Fibroblast of gingiva (primary cell): ENCODE data around the gene TRAPPC4.
"Not testable (repeated sequence)": the region's sequence is repeated elsewhere in the genome, so short reads cannot be mapped to it uniquely, and the experiment has no call there.

Source experiments
- DNase-seq: peaks from one replicate; pipeline ENCODE4 v3.0.0-alpha.2; 2011; ENCODE audit warnings: low read depth

TRAPPC4 gene

DNA sequence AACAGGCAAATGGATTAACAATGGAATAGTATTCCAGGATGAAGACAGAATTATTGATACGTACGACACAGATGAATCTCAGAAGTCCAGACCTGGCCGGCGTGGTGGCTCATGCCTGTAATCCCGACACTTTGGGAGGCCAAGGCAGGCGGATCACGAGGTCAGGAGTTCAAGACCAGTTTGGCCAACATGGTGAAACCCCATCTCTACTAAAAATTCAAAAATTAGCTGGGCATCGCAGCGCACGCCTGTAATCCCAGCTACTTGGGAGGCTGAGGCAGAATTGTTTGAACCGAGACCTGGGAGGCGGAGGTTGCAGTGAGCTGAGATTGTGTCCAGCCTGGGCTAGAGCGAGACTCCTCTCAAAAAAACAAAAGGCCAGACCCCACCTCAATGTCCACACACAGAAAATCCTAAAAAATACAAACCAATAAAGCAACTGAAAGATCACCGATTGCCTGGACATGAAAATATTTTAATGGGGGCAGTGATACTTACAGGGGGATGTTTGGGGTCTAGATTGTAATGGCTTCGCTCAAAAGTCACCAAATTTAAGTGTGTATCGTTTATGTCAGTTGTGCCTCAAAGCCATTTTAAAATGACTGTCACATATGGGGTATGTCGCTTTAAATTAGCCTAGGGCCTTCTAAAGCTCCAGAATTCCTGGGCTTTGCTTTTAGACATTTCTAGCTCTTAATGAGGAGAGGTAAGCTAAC lies 4.2 kb upstream of the TRAPPC4 start:
- DNase-seq, result no peak

DNA sequence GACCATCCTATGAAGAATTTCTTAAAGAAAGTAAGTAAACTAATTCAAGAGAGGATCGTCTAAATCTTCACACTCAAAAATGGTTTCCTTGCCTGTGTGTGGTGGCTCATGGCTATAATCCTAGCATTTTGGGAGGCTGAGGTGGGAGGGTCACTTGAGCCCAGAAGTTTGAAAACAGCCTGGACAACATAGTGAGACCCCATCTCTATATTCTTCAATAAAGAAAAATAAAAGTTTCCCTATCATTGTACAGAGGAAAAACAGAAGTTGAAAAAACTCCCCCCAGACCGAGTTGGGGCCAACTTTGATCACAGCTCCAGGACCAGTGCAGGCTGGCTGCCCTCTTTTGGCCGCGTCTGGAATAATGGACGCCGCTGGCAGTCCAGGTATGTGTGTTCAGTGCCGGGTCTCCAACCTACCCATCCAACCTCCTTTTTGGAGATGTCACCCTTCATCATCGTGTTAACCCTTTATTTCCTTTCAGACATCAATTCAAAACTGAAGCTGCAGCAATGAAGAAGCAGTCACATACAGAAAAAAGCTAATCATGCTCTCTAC lies 3.4 kb upstream of the TRAPPC4 start:
- no peak for DNase-seq

DNA sequence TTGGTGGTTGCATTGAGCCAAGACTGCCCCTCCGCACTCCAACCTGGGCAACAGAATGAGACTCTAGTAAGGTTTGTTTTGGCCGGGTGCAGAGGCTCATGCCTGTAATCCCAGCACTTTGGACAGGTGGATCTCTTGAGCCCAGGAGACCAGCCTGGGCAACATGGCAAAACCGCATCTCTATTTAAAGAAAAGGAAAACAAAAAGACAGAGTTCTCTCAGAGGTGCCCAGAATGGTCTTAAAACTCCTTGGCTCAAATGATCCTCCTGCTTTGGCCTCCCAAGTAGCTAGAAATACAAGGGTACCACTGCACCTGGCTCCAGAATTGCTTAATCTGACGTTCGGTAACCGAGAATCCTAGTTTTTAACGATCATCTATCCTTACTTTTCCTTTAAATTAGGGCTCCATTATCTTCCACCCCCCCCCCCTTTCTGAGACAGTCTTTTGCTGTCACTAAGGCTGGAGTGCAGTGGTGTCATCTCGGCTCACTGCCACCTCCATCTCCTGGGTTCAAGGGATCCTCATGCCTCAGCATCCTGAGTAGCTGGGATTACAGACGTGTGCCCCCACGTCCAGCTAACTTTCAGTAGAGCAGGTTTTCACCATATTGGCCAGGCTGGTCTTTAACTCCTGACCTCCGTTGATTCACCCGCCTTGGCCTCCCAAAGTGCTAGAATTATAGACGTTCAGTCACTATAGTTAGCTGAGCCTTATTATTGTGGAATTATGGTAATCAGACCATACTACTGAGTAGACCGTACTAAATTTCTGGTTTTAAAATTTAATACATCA lies 2.2 kb upstream of the TRAPPC4 start:
- no peak for DNase-seq

DNA sequence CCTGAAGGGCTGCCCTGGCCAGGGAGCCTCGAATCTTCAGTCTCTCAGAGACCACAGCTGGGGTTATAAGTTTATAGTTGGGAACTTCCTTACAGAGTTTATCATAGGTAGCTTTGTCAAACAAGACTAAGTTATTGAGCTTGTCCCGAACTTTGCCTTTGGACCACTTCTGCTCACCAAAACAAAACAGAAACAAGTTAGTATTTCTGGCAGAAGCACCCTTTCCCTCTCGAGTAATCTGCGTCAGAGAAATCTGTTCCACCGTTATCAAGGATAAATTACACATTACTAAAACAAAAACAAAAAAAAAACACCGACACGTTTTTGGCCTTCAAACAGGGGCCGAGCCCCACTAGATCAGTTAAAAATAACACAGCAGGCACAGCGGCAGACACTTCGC lies 1.2 kb upstream of the TRAPPC4 start:
- DNase-seq, result not testable (repeated sequence)

DNA sequence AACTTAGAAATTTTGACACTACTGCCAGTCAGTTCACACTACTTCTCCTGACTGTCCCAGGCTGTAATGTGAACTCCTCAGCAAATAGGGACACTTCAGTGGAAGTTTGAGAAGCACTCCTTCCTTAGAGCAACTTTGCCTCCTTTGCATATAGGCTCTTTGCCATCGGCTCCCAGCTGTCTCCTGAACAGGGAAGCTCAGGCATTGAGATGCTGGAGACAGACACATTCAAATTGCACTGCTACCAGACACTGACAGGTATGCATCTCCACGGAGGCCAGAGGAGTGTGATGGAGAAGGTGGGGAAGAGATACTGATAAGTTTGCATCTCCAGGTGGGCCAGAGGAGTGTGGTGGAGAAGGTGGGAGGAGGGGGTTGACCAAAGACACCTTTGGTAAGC lies 1.4 kb downstream of the TRAPPC4 start:
- DNase-seq, result no peak

DNA sequence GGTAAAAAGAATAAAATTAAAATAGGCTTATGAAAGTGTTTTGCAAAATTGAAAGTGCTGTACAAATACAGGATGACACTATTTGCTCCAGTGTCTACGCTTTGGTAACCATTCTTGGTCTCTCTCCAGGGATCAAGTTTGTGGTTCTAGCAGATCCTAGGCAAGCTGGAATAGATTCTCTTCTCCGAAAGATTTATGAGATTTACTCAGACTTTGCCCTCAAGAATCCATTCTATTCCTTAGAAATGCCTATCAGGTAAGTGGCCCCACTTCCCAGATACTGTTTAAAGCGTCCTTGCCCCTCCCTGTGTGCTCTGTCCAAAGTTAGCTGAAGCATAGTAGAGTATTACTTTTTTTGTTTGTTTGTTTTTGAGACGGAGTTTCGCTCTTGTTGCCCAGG lies 3.1 kb downstream of the TRAPPC4 start:
- DNase-seq, result no peak

DNA sequence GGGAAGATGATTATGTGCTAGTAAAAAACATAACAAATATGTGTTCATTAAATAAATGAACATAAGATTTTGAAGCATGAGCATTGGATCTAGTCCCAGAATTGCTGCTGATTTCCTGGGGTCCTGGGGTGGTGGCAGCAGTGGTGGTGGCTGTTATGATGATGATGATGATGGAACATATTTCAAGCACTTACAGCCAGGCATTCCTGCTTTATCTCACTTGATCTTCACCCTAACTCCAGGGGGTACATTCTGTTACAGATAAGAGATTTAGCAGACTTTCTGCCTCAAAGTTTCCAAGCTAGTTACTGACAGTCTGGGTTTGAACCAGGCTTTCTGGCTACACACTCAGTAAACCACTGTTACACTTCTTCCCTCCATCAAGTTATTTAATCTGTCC lies 5.2 kb downstream of the TRAPPC4 start:
- no peak for DNase-seq

DNA sequence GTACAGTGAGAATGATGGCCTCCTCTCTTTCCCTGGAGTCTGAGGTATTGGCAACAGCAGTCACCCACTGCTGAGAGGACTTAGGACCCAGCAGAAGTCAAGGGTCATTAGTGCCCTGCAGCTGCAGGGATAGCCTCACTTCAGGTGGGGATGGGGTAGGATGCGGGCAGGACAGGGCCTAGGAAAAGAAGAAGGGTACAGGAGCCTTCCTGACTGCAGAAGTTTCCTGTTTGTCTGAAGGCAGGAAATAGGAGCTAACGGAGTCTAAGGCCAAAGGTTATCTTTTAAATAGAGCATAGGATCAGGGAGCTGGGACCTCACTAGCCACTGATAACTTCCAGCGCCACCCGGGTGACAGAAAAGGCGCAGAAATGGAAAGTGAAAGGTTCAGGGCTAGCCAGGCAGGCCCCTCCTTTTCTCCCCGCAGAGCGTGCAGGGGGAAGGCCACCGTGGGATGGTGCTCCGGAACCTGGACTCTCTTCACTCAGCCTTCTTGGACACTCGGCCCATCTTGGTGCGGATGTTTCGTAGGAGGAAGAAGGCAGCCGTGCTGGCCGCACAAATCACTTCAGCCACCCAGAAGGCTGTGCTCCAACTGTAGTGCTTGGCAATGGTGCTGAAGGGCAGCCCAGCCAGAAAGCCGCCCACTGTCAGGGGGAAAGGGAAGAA lies 6.0 kb downstream of the TRAPPC4 start:
- DNase-seq, result no peak

DNA sequence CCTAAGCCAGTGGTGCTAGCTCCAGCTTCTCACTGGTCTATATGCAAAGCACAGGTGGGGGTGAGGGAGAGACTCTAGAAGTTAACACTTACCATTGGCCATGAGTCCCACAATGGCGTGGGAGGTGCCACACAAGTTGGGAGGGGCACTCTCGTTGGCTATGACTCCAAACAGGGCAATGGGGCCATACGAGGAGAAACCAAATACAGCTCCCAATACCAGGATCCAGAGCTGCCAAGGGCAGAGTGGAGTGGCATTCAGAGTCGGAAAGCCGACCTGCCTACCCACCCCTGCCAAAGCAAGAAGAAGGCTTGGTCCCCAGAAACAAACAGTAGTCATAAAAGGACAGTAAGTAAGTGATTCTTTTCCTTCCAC lies 6.5 kb downstream of the TRAPPC4 start:
- no peak for DNase-seq

DNA sequence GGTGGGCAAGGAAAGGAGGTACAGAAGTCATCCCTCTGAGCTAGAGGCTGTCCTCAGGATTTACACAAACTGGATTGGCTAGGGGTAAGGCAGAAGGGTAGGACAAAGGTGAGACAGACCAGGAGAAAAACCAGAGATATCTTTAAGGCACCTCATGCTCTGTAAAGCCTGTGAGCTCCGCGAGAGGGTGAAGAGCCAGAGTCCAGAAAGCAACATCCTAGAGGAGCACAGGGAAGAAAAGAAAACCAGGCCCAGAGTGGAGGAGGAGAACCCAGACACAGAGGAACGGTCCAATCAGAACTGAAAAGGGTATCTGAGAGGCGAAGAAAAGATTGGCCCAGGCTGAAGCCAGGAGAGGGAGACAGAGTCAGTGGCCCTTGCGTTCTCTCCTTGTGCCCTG lies 7.0 kb downstream of the TRAPPC4 start:
- DNase-seq, result no peak

DNA sequence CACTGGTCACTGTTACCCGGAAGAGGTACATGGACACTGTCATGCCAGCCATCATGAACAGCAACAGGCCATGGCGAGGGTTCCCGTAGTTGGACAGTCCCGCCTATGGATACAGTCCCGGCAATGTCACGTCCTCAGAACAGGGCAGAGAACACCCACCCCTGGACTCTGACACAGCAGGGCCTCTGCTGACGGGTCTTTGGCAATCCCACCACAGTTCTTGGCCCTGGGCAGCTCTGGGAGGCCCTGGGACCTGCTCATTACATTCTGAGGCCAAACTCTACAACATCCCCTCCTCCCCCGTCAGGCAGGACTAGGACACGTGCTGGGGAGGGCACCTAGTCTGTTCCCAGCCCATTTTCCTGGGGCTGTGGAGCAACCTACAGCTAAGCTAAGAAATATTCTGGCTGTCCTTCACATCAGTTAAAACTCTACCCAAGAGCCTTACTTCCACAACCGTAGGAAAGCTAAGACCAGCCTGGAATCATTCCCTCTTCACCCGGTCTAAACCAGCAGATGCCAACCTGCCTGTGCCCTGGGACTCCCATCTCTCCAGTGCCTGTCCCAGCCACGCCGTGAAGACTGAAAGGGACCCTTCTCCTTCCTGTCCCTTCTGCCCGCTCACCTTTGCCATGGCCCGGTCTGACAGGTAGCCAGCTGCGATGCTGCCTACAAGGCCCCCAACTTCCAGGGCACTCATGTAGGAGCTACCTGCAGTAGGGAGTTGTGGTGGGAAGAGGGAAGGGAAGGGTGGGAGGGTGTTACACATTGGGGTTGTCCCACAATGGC lies 7.6 kb downstream of the TRAPPC4 start:
- DNase-seq, result no peak

DNA sequence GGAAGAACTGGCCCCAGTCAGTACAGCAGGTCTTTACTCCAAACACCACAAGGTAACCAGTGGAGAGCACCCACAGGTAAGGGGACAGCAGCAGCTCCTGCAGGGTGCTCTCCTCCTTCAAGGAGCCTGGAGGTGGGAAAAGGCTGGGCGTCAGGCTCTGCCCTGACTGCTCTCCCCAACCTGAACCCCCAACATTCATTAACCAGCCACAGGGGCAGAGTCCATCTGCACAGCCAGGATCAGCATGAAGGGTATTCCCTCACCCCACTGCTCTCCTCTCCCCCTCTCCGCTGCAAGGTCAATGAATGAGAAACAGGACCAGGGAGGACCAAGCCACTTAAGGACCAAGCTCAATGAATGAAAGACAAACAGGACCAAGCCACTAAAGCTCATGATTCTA lies 8.4 kb downstream of the TRAPPC4 start:
- DNase-seq, result no peak

DNA sequence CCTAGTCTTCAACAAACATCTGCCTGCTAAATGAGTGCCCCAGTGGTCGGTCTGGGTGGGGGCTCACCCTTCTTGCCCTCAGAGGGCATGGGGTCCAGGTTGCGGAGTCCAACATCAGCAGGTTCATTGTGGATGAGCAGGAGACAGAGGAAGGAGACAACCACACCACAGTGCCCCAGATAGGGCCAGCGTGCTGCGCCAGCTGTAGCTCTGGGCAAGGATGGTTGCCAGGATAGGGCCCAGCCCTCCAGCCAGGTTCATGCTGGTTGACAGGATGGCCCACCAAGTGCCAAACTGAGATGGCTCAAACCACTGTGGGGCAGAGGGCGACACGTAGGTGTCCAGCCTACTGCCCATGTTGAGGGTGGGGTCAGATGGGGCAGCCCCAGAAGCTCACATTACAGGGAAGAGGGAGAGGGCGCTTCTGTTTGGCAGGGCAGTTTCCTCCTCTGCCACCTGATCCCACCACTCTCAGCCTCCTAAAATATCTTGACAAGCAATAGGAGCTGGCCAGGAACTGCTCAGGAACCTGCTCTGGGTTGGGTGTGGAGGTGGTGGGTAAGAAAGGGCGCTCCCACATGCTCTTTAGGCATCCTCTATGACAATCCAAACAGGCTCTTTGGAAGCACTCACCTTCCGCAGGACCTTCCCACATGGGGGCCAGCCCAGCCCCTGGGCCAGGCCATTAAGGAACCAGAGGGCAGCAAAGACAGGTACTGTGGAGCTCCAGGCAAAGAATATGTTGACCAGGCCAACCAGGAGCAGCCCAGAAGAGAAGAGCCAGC lies 9.2 kb downstream of the TRAPPC4 start:
- DNase-seq, result no peak

DNA sequence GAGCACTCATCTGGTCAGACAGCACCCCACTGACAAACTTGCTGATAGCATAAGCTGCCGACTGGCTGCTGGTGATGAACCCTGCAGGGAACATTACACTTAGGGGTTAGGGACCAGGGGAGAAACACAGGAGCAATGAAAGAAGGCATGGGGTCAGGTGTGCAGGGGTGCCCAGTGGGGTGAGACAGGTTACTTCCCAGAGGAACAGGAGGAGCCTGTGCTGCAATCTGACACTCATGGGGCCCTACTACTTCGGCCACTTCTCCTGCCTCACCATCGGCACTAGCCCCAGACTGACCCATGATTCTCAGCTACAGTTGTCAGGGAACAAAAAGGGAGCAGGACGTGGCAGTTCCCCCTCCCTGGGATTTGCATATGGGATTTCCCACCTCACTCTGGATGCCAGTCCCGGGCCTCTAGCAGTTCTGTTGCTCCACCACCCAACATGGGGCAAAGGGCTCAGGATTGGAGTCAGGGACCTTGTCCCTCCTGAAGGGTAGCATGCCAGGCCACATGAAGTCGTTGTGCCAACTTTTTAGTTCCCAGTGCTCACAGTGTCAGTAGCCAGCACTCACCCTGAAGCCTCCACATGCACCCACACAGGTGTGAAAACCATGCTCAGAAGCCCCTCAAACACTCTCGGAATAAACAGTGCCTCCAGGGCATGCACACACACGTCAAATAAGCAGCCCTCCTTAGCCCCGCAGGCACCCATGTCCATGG lies 9.9 kb downstream of the TRAPPC4 start:
- no peak for DNase-seq

DNA sequence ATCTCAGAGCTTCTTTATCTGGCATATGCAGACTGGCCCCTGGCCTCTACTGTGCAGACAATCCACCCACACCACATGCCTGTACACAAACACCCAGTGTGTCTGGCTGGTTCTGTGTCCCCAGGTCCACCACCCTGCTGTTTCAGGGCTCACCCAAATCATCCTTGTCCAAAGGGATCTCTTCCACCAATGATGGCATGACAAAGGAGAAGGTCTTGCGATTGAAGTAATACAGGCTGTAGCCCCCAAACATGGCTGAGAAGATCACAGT lies 10.4 kb downstream of the TRAPPC4 start:
- no peak for DNase-seq

DNA sequence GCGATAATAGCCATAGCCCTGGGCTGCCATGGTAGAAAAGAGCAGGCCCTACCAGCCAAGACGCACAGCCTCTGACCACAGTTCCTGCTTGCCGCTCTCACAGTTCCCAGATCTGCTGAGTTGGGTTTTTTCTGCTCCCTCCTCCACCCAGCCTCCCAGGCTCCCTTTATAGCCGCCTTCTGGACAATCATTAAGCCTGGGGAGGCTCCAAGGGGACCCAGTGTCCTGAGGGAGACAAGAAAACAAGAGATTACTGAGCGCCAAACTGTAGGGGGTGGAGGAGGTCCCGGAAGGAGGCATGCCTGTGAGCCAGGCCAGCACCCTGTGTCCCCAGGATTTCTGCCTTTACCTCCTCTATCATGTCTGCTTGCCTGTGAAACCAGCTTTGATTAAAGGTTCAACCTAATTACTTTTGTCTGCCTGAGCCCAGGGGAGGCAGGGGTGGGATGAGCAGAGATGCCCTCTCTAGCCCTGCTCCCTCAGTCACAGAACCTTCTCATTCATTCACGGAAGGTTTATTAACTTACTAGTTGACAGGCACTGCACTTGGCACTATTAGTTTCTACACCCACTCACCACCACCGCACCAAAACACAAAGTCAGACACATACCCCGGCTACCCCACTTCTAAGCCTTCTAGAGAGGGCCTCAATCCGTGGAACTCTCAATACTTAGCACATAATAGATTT lies 10.9 kb downstream of the TRAPPC4 start:
- no peak for DNase-seq

DNA sequence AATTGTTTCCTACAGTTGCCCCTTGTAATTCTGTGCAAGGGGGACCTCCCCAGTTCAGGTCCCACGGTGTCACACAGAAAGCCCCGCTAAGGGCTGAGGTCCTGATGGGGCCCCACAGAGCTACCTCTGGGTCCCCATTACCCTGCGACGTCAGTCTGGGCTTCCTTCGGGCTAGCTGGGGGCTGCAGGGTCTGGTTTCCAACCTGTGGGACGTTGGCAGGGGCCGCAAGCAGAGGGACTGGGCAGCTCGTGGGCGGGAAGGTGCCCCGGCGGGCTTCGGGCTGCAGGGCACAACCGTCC lies 11.4 kb downstream of the TRAPPC4 start:
- DNase-seq, result no peak

DNA sequence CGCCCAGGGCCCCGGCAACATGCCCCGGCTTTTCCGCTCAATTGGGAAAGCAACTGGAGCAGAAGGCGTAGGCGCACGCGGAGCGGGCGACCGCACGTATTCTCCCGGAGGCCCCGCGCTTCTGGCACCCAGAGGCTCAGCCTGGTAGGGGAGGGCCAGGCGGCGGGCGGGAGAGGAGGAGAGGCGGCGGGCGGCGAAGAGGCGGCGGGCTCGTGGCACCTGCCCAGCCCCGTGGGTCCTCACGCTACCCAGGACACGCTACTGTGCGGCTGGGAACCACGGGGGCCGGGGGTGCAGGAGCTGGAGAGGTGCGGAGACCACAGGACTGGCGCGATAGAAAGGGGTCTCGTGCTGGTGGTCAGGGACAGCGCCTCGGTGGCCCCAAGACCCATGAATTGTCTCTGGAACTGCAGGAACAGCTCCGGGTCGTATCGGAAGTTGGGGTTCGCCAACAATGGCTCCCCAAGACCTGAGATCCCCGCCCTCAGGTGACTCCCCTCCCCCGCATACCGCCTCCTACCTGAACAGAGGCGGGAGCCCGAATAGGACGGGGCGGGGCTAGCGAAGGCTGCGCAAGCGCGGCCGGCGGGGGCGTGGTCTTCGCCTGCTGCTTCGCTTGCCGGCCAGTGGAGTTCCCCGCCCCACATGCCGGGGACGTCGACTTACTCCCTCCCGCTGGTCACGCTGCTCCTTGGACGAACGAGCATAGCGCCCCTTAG lies 11.9 kb downstream of the TRAPPC4 start, which contains the start of gene SLC37A4:
Gene SLC37A4 (minus strand): TSS at position 549 of the 719 bp plus-strand sequence.
- peak; percentile 97 for DNase-seq

DNA sequence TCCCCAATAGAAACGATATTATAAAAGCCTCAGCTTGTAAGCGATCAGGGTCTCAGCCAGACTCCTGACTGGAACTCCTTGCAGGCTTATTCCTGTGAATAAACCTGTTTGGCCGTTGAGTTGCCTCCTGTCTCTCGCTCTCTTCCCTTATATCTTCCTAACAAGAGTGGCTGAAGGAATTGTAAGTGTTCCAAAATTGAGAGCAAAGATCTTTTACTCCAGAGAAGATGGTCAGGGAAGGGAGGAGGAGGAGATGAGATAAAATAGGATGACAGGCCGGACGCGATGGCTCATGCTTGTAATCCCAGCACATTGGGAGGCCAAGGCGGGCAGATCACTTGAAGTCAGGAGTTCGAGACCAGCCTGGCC lies 13.3 kb downstream of the TRAPPC4 start:
- DNase-seq, result no peak

DNA sequence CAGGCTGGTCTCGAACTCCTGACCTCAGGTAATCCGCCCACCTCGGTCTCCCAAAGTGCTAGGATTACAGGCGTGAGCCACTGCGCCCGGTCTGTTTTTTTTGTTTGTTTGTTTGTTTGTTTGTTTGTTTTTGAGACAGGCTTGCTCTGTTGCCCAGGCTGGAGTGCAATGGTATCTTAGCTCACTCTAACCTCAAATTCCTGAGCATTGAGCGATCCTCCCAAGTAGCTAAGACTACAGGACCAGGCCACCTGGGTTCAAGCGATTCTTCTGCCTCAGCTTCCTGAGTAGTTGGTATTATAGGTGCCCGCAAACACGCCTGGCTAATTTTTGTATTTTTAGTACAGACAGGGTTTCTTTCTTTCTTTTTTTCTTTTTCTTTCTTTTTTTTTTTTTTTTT lies 14.9 kb downstream of the TRAPPC4 start:
- DNase-seq, result not testable (repeated sequence)
